ENCODE data around the gene ZSCAN31.

DNA sequence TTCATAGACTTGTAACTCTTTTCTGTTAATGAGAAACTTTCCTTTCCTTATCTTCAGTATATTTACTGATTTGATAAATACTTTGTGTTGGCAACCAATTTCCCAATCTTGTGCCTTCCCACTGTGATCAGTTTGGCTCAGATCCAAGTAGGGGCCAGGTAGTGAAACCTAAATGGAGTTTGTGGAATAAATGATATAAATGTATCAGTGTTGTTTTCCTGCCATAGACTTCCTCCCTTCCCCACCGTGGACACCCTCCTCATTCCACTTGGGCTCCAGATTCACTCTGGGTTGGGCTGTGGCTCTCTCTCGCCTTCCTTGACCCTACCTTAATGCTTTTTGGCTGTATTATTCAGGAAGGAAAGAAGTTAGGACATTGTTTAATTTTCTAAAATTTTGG, 15.1 kb upstream of the ZSCAN31 start:
- TF ChIP-seq, protein P1, sequence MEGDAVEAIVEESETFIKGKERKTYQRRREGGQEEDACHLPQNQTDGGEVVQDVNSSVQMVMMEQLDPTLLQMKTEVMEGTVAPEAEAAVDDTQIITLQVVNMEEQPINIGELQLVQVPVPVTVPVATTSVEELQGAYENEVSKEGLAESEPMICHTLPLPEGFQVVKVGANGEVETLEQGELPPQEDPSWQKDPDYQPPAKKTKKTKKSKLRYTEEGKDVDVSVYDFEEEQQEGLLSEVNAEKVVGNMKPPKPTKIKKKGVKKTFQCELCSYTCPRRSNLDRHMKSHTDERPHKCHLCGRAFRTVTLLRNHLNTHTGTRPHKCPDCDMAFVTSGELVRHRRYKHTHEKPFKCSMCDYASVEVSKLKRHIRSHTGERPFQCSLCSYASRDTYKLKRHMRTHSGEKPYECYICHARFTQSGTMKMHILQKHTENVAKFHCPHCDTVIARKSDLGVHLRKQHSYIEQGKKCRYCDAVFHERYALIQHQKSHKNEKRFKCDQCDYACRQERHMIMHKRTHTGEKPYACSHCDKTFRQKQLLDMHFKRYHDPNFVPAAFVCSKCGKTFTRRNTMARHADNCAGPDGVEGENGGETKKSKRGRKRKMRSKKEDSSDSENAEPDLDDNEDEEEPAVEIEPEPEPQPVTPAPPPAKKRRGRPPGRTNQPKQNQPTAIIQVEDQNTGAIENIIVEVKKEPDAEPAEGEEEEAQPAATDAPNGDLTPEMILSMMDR (IDR thresholded peaks at IDR 0.05) = no peak
- TF ChIP-seq EP300 (IDR thresholded peaks at IDR 0.05; ENCODE audit: low read depth) = no peak
- no peak for TF ChIP-seq POLR2A (IDR thresholded peaks at IDR 0.05)
